Measurements from ENCODE around the gene TTLL5.

Gene TTLL5

GRCh38 chr14:75702122-75702521 is 41.1 kb downstream of the TTLL5 start:
- Histone ChIP-seq H3K4me1 (ENCODE audit: control insufficient read depth, insufficient read depth, low read length) (peaks cover 6% of the 10 kb centered on the region; the same call in 1 of the 2 replicates), H3K27ac (ENCODE audit: low read depth, low read length) (no peak overlapping the region), H3K9ac (ENCODE audit: low read length) (no peak overlapping the region), H3K9me3 (ENCODE audit: control insufficient read depth, insufficient read depth, low read depth, low read length) (no peaks in the 10 kb centered on the region), H3K36me3 (ENCODE audit: control insufficient read depth, insufficient read depth, low read length) (peaks cover 56% of the 10 kb centered on the region), H3K27me3 (ENCODE audit: control insufficient read depth, insufficient read depth, low read length) (no peaks in the 10 kb centered on the region), H3K4me3 (ENCODE audit: low read depth, low read length) (no peak overlapping the region)

- no peak overlapping the region for H3K9ac ChIP-seq (ENCODE audit: low read length)
- no peaks in the 10 kb centered on the region for H3K27me3 ChIP-seq (ENCODE audit: control insufficient read depth, insufficient read depth, low read length)
- peaks cover 6% of the 10 kb centered on the region; the same call in 1 of the 2 replicates for H3K4me1 ChIP-seq (ENCODE audit: control insufficient read depth, insufficient read depth, low read length)
- H3K36me3 ChIP-seq (ENCODE audit: control insufficient read depth, insufficient read depth, low read length), result peaks cover 58% of the 10 kb centered on the region
- no peak overlapping the region for H3K27ac ChIP-seq (ENCODE audit: low read depth, low read length)
- H3K9me3 ChIP-seq (ENCODE audit: control insufficient read depth, insufficient read depth, low read depth, low read length), result no peaks in the 10 kb centered on the region
- no peak overlapping the region for H3K4me3 ChIP-seq (ENCODE audit: low read depth, low read length)
Observed at GRCh38 chr14:75702616-75703261, 41.7 kb downstream of the TTLL5 start.

- H3K27me3 ChIP-seq (ENCODE audit: control insufficient read depth, insufficient read depth, low read length), result no peaks in the 10 kb centered on the region
- peaks cover 57% of the 10 kb centered on the region for H3K36me3 ChIP-seq (ENCODE audit: control insufficient read depth, insufficient read depth, low read length)
- no peak overlapping the region for H3K4me3 ChIP-seq (ENCODE audit: low read depth, low read length)
- no peaks in the 10 kb centered on the region for H3K9me3 ChIP-seq (ENCODE audit: control insufficient read depth, insufficient read depth, low read depth, low read length)
- peaks cover 6% of the 10 kb centered on the region; the same call in 1 of the 2 replicates for H3K4me1 ChIP-seq (ENCODE audit: control insufficient read depth, insufficient read depth, low read length)
- no peak overlapping the region for H3K27ac ChIP-seq (ENCODE audit: low read depth, low read length)
- H3K9ac ChIP-seq (ENCODE audit: low read length), result no peak overlapping the region
Observed at GRCh38 chr14:75703467-75703866, 42.4 kb downstream of the TTLL5 start.

GRCh38 chr14:75705014-75705413 is 44.0 kb downstream of the TTLL5 start:
- H3K27me3 ChIP-seq (ENCODE audit: control insufficient read depth, insufficient read depth, low read length), result no peaks in the 10 kb centered on the region
- no peaks in the 10 kb centered on the region for H3K9me3 ChIP-seq (ENCODE audit: control insufficient read depth, insufficient read depth, low read depth, low read length)
- peaks cover 6% of the 10 kb centered on the region; the same call in 1 of the 2 replicates for H3K4me1 ChIP-seq (ENCODE audit: control insufficient read depth, insufficient read depth, low read length)
- H3K9ac ChIP-seq (ENCODE audit: low read length), result no peak overlapping the region
- peaks cover 46% of the 10 kb centered on the region for H3K36me3 ChIP-seq (ENCODE audit: control insufficient read depth, insufficient read depth, low read length)
- H3K27ac ChIP-seq (ENCODE audit: low read depth, low read length), result no peak overlapping the region
- no peak overlapping the region for H3K4me3 ChIP-seq (ENCODE audit: low read depth, low read length)

GRCh38 chr14:75709207-75709812 is 48.3 kb downstream of the TTLL5 start:
- Histone ChIP-seq H3K4me1 (ENCODE audit: control insufficient read depth, insufficient read depth, low read length) (peaks cover 9% of the 10 kb centered on the region), H3K9ac (ENCODE audit: low read length) (no peak overlapping the region), H3K27ac (ENCODE audit: low read depth, low read length) (no peak overlapping the region), H3K36me3 (ENCODE audit: control insufficient read depth, insufficient read depth, low read length) (peaks cover 21% of the 10 kb centered on the region), H3K9me3 (ENCODE audit: control insufficient read depth, insufficient read depth, low read depth, low read length) (no peaks in the 10 kb centered on the region), H3K27me3 (ENCODE audit: control insufficient read depth, insufficient read depth, low read length) (no peaks in the 10 kb centered on the region), H3K4me3 (ENCODE audit: low read depth, low read length) (no peak overlapping the region)

GRCh38 chr14:75711105-75711795 is 50.2 kb downstream of the TTLL5 start:
- H3K9me3 ChIP-seq (ENCODE audit: control insufficient read depth, insufficient read depth, low read depth, low read length), result no peaks in the 10 kb centered on the region
- H3K27ac ChIP-seq (ENCODE audit: low read depth, low read length), result peak overlapping the region; percentile 16; the same call in 1 of the 2 replicates
- peaks cover 9% of the 10 kb centered on the region for H3K4me1 ChIP-seq (ENCODE audit: control insufficient read depth, insufficient read depth, low read length)
- peaks cover 9% of the 10 kb centered on the region for H3K36me3 ChIP-seq (ENCODE audit: control insufficient read depth, insufficient read depth, low read length)
- H3K9ac ChIP-seq (ENCODE audit: low read length), result no peak overlapping the region
- no peaks in the 10 kb centered on the region for H3K27me3 ChIP-seq (ENCODE audit: control insufficient read depth, insufficient read depth, low read length)
- H3K4me3 ChIP-seq (ENCODE audit: low read depth, low read length), result no peak overlapping the region

- H3K9ac ChIP-seq (ENCODE audit: low read length), result no peak overlapping the region
- H3K27ac ChIP-seq (ENCODE audit: low read depth, low read length), result peak overlapping the region; percentile 16; the same call in 1 of the 2 replicates
- H3K4me3 ChIP-seq (ENCODE audit: low read depth, low read length), result no peak overlapping the region
- no peaks in the 10 kb centered on the region for H3K27me3 ChIP-seq (ENCODE audit: control insufficient read depth, insufficient read depth, low read length)
- no peaks in the 10 kb centered on the region for H3K9me3 ChIP-seq (ENCODE audit: control insufficient read depth, insufficient read depth, low read depth, low read length)
- peaks cover 9% of the 10 kb centered on the region for H3K4me1 ChIP-seq (ENCODE audit: control insufficient read depth, insufficient read depth, low read length)
- H3K36me3 ChIP-seq (ENCODE audit: control insufficient read depth, insufficient read depth, low read length), result peaks cover 9% of the 10 kb centered on the region
Observed at GRCh38 chr14:75711796-75712211, 50.8 kb downstream of the TTLL5 start.

- Histone ChIP-seq H3K36me3 (ENCODE audit: control insufficient read depth, insufficient read depth, low read length) (peaks cover 19% of the 10 kb centered on the region; the same call in 1 of the 2 replicates), H3K27me3 (ENCODE audit: control insufficient read depth, insufficient read depth, low read length) (no peaks in the 10 kb centered on the region), H3K9ac (ENCODE audit: low read length) (no peak overlapping the region), H3K9me3 (ENCODE audit: control insufficient read depth, insufficient read depth, low read depth, low read length) (no peaks in the 10 kb centered on the region), H3K4me3 (ENCODE audit: low read depth, low read length) (no peak overlapping the region), H3K4me1 (ENCODE audit: control insufficient read depth, insufficient read depth, low read length) (peaks cover 9% of the 10 kb centered on the region), H3K27ac (ENCODE audit: low read depth, low read length) (no peak overlapping the region)
Observed at GRCh38 chr14:75714991-75715390, 53.9 kb downstream of the TTLL5 start.

- Histone ChIP-seq H3K4me1 (ENCODE audit: control insufficient read depth, insufficient read depth, low read length) (peaks cover 9% of the 10 kb centered on the region), H3K27me3 (ENCODE audit: control insufficient read depth, insufficient read depth, low read length) (no peaks in the 10 kb centered on the region), H3K27ac (ENCODE audit: low read depth, low read length) (no peak overlapping the region), H3K36me3 (ENCODE audit: control insufficient read depth, insufficient read depth, low read length) (peaks cover 30% of the 10 kb centered on the region), H3K4me3 (ENCODE audit: low read depth, low read length) (no peak overlapping the region), H3K9ac (ENCODE audit: low read length) (no peak overlapping the region), H3K9me3 (ENCODE audit: control insufficient read depth, insufficient read depth, low read depth, low read length) (no peaks in the 10 kb centered on the region)
Observed at GRCh38 chr14:75715926-75716780, 55.1 kb downstream of the TTLL5 start.

- H3K4me3 ChIP-seq (ENCODE audit: low read depth, low read length), result no peak overlapping the region
- no peak overlapping the region for H3K9ac ChIP-seq (ENCODE audit: low read length)
- no peak overlapping the region for H3K27ac ChIP-seq (ENCODE audit: low read depth, low read length)
- no peaks in the 10 kb centered on the region for H3K27me3 ChIP-seq (ENCODE audit: control insufficient read depth, insufficient read depth, low read length)
- peaks cover 37% of the 10 kb centered on the region for H3K36me3 ChIP-seq (ENCODE audit: control insufficient read depth, insufficient read depth, low read length)
- no peaks in the 10 kb centered on the region for H3K4me1 ChIP-seq (ENCODE audit: control insufficient read depth, insufficient read depth, low read length)
- no peaks in the 10 kb centered on the region for H3K9me3 ChIP-seq (ENCODE audit: control insufficient read depth, insufficient read depth, low read depth, low read length)
Observed at GRCh38 chr14:75717729-75718128, 56.7 kb downstream of the TTLL5 start.
